Measurements from ENCODE around the gene CASP3. TPM values are rescaled to one million over a fixed set of nuclear protein-coding genes. Genes with fewer than 3 reads are reported as not detected.

The CASP3 gene
- total RNA-seq, 1 experiment from 2014 or later = 11.4 TPM

DNA sequence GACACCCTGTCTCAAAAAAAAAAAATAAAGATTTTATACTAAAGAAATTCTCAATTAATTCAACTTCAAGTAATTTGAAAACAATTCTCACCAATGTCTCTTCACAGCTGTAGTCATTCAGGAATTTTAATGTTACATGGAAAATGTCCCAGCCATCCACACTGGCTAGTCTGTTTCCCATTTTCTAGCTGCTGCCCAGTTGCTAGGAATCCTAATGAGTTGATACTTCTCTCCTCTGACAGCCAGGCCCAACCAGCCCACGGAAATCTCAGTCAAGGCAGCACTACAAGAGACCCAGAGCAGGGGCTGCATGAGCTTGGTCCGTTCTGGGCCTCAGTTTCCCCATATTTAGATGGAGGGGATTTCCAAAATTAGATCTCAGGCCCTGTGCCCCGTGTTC lies 59.1 kb downstream of the CASP3 start:
- intact Hi-C loops (cut with micrococcal nuclease) = no loop called here
- ChIA-PET CTCF (no interaction called here), POLR2A (no interaction called here), RAD21 (ENCODE audit: low non-redundant PET in 1 of 2, low total read pairs in 2 of 2, uncharacterized antibody in 2 of 2, unreplicated experiment in 2 of 2) (no interaction called here)
- no peak for TF ChIP-seq EZH2phosphoT487 (IDR thresholded peaks at IDR 0.05; ENCODE audit: borderline replicate concordance)
- TF ChIP-seq, protein P1, sequence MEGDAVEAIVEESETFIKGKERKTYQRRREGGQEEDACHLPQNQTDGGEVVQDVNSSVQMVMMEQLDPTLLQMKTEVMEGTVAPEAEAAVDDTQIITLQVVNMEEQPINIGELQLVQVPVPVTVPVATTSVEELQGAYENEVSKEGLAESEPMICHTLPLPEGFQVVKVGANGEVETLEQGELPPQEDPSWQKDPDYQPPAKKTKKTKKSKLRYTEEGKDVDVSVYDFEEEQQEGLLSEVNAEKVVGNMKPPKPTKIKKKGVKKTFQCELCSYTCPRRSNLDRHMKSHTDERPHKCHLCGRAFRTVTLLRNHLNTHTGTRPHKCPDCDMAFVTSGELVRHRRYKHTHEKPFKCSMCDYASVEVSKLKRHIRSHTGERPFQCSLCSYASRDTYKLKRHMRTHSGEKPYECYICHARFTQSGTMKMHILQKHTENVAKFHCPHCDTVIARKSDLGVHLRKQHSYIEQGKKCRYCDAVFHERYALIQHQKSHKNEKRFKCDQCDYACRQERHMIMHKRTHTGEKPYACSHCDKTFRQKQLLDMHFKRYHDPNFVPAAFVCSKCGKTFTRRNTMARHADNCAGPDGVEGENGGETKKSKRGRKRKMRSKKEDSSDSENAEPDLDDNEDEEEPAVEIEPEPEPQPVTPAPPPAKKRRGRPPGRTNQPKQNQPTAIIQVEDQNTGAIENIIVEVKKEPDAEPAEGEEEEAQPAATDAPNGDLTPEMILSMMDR (IDR thresholded peaks at IDR 0.05 in 2 of 3, conservative IDR thresholded peaks at IDR 0.05 in 1 of 3; ENCODE audit: borderline replicate concordance in 1 of 3, insufficient read depth in 1 of 3, low read depth in 2 of 3, low read length in 2 of 3) = no peak
- no peak for TF ChIP-seq EZH2 (IDR thresholded peaks at IDR 0.05)
- Histone ChIP-seq H3K9me3 (ENCODE audit: control insufficient read depth in 1 of 2, insufficient read depth in 1 of 2, low read depth in 1 of 2, low read length in 2 of 2) (no peaks in the 10 kb centered on the region), H3K4me3 (replicated peaks in 1 of 2; ENCODE audit: low read depth in 1 of 2, low read length in 2 of 2) (no peak overlapping the region), H3K4me2 (ENCODE audit: low read length) (no peak overlapping the region), H3K9me2 (ENCODE audit: insufficient read depth) (no peaks in the 10 kb centered on the region), H4K20me1 (ENCODE audit: insufficient read depth) (no peaks in the 10 kb centered on the region), H3K27ac (ENCODE audit: low read depth, low read length) (no peak overlapping the region), H3K27me3 (ENCODE audit: insufficient read depth, low read length) (no peaks in the 10 kb centered on the region), H3K36me3 (ENCODE audit: control insufficient read depth in 1 of 2, insufficient read depth in 2 of 2, low read length in 2 of 2) (no peaks in the 10 kb centered on the region), H3K79me2 (ENCODE audit: insufficient read depth, low read length) (no peaks in the 10 kb centered on the region), H3K9ac (ENCODE audit: low read length) (no peak overlapping the region), H2AFZ (ENCODE audit: low read depth, low read length, poor library complexity, severe bottlenecking) (no peak overlapping the region), H3K4me1 (ENCODE audit: control insufficient read depth in 1 of 2, insufficient read depth in 2 of 2, low read length in 2 of 2) (no peaks in the 10 kb centered on the region)
- no peak for DNase-seq (ENCODE audit: low read depth, low spot score)
- no peak for ATAC-seq
- no TSS peak for BruUV-seq (replicated peaks)

GRCh38 chr4:184588893-184589292 lies 60.4 kb downstream of the CASP3 start:
- Histone ChIP-seq H3K27me3 (ENCODE audit: insufficient read depth, low read length) (no peaks in the 10 kb centered on the region), H2AFZ (ENCODE audit: low read depth, low read length, poor library complexity, severe bottlenecking) (no peak overlapping the region)
- DNase-seq (ENCODE audit: low read depth, low spot score) = no peak

More at GRCh38 chr4:184588893-184589292, 60.4 kb downstream of the CASP3 start:
- Histone ChIP-seq H3K27ac (ENCODE audit: low read depth, low read length) (no peak overlapping the region), H3K9ac (ENCODE audit: low read length) (no peak overlapping the region), H3K9me3 (ENCODE audit: control insufficient read depth in 1 of 2, insufficient read depth in 1 of 2, low read depth in 1 of 2, low read length in 2 of 2) (no peaks in the 10 kb centered on the region), H3K9me2 (ENCODE audit: insufficient read depth) (no peaks in the 10 kb centered on the region), H3K4me3 (replicated peaks in 1 of 2; ENCODE audit: low read depth in 1 of 2, low read length in 2 of 2) (no peak overlapping the region), H3K4me2 (ENCODE audit: low read length) (no peak overlapping the region), H3K79me2 (ENCODE audit: insufficient read depth, low read length) (no peaks in the 10 kb centered on the region), H3K4me1 (ENCODE audit: control insufficient read depth in 1 of 2, insufficient read depth in 2 of 2, low read length in 2 of 2) (no peaks in the 10 kb centered on the region), H4K20me1 (ENCODE audit: insufficient read depth) (no peaks in the 10 kb centered on the region), H3K36me3 (ENCODE audit: control insufficient read depth in 1 of 2, insufficient read depth in 2 of 2, low read length in 2 of 2) (no peaks in the 10 kb centered on the region)
- TF ChIP-seq ZNF274 (IDR thresholded peaks at IDR 0.05; ENCODE audit: low read depth, low read length) (no peak), ELF1 (IDR thresholded peaks at IDR 0.05; ENCODE audit: borderline replicate concordance, low read depth) (no peak)
- TF ChIP-seq, protein P1 (IDR thresholded peaks at IDR 0.05 in 2 of 3, conservative IDR thresholded peaks at IDR 0.05 in 1 of 3; ENCODE audit: borderline replicate concordance in 1 of 3, insufficient read depth in 1 of 3, low read depth in 2 of 3, low read length in 2 of 3) = no peak
- POLR2A ChIA-PET = no interaction called here
- CTCF ChIA-PET = no interaction called here
- intact Hi-C loops (cut with micrococcal nuclease) = no loop called here
- ATAC-seq = no peak
- BruUV-seq (replicated peaks) = no TSS peak
- RAD21 ChIA-PET (ENCODE audit: low non-redundant PET in 1 of 2, low total read pairs in 2 of 2, uncharacterized antibody in 2 of 2, unreplicated experiment in 2 of 2) = no interaction called here

Measured in HCT116 (cell line).